D721Med (cell line): Measurements from ENCODE around the gene COL5A1.

Source experiments
- DNase-seq: peaks from one replicate; pipeline ENCODE4 v3.0.0; 2011; ENCODE audit warnings: low spot score; ENCODE audit not compliant: insufficient read length
- FAIRE-seq: peaks from 2 replicates; lab custom pipeline; 2011; peaks lifted over from hg19 to GRCh38; lab: Jason Lieb, UNC
- TF ChIP-seq, protein P1 (sequence below): IDR thresholded peaks from 2 replicates; pipeline ENCODE4 v1.5.1; 2012; ENCODE audit warnings: mild to moderate bottlenecking, control low read depth; ENCODE audit not compliant: insufficient read depth; ENCODE audit errors: missing control alignments

Gene COL5A1

DNA sequence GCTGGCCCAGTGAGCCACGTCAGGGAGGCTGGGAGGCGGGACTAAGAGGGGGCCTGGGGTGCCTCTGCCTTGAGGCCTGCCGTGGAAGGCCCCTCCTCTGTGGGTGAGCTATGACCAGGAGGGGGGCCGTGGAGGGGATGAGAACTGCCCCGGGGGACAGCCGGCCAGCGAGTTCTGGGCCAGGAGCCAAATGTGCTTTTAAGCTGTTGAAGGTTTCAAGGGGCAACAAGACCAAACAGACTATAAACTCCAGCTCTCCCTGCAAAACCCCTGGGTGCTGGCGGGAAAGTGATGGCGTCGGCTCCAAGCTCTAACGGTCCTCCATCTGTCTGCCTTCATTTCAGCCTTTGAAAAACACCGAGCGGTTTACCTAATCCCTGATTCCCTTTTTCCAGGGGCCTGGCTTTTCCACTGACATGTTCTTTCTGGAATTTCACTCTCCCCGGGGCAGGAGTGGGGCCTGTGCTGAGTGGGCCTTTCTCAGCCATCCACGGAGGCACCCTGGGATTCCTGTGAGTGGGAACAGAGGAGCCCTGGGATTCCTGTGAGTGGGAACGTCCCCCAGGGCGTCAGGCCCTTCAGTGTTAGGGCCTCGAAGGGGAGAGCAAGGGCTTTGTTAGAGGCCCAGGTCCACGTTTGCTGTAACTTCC lies 65.6 kb downstream of the COL5A1 start:
- no peak for FAIRE-seq
- DNase-seq = no peak
- TF ChIP-seq, protein P1, sequence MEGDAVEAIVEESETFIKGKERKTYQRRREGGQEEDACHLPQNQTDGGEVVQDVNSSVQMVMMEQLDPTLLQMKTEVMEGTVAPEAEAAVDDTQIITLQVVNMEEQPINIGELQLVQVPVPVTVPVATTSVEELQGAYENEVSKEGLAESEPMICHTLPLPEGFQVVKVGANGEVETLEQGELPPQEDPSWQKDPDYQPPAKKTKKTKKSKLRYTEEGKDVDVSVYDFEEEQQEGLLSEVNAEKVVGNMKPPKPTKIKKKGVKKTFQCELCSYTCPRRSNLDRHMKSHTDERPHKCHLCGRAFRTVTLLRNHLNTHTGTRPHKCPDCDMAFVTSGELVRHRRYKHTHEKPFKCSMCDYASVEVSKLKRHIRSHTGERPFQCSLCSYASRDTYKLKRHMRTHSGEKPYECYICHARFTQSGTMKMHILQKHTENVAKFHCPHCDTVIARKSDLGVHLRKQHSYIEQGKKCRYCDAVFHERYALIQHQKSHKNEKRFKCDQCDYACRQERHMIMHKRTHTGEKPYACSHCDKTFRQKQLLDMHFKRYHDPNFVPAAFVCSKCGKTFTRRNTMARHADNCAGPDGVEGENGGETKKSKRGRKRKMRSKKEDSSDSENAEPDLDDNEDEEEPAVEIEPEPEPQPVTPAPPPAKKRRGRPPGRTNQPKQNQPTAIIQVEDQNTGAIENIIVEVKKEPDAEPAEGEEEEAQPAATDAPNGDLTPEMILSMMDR = no peak

DNA sequence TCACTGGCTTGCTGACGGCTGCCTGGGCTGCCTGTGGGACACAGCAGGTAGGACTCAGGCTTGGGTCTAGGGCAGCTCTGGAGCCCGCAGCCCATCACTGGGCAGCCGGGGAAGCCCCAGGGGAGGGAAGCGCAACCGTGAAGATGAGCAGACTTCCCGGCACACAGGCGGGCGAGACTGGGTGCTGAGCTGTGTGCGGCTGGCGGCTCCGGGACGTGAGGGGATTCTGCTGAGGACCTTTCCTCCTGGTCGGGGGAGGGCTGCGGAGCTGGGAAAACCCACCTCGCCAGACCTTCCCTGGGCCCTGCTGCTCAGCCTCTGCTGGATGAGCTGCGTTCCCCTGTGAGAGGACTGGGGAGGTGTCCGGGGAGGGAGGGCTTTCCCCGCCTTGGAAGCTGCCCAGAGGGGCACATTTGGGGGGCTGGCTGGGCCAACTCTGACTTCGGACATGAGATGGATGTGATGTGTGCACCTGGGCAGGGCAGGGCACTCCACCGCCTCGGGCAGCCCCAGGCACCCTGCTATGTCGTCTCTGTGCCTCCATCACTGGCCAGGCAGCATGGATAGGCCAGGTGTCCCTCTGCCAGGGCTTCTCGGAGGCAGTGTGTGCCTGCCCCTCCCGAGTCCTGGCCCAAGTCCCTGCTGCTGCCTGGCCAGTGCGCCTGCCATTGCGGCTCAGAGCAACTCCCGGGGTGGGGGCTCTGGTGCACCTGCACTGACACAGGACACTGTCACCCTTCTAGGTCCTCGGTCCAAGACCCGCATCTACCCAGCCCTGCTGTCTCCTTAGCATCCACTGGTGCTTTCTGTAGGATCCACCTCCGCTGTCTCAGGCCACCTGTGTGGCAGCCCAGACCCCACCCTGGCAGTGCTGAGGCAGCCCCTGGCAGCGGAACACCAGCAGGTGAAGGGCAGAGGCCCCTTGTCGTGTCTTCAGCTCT lies 66.4 kb downstream of the COL5A1 start:
- DNase-seq = no peak
- TF ChIP-seq, protein P1 = no peak
- FAIRE-seq = no peak

- FAIRE-seq = no peak
- TF ChIP-seq, protein P1 = no peak
- DNase-seq = no peak
Observed at GRCh38 chr9:134708672-134709038, 67.1 kb downstream of the COL5A1 start.

- DNase-seq = no peak
- no peak for FAIRE-seq
Observed at GRCh38 chr9:134709512-134710270, 68.1 kb downstream of the COL5A1 start.

DNA sequence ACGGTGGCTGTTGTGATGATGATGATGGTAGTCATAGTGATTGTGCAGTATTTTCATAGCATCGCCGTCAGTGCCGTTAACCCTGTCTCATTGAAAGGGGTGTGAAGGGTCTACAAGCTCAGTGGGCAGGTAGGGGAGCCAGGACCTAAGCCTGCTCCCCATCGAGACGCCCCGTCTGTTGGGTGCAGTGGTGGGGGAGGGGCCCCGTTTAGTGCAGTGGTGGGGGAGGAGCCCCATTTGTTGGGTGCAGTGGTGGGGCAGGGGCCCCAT lies 68.6 kb downstream of the COL5A1 start:
- TF ChIP-seq, protein P1 = no peak

More at GRCh38 chr9:134709512-134710270, 68.1 kb downstream of the COL5A1 start:
- TF ChIP-seq, protein P1 = no peak

GRCh38 chr9:134710901-134711300 lies 69.3 kb downstream of the COL5A1 start:
- DNase-seq (no peak), FAIRE-seq (no peak)
- TF ChIP-seq, protein P1 = no peak

More for the DNA sequence above, 68.6 kb downstream of the COL5A1 start:
- DNase-seq (no peak), FAIRE-seq (no peak)
